Brain microvascular endothelial cell (primary cell): ENCODE data around the gene GTSE1.

Experiments
- DNase-seq: peaks from one replicate; pipeline ENCODE4 v3.0.0-alpha.2; 2020
- H3K27ac ChIP-seq: fragments of 250-450 bp; sonication (Bioruptor Pico); 2 replicates; pipeline ENCODE4 v1.5.1; 2020; ENCODE audit warnings: mild to moderate bottlenecking, moderate library complexity
- H3K27me3 ChIP-seq: fragments of 250-450 bp; sonication (Bioruptor Pico); replicated peaks from 2 replicates; pipeline ENCODE4 v1.5.1; 2020; ENCODE audit warnings: mild to moderate bottlenecking
- H3K36me3 ChIP-seq: fragments of 250-450 bp; sonication (Bioruptor Pico); replicated peaks from 2 replicates; pipeline ENCODE4 v1.5.1; 2020; ENCODE audit warnings: mild to moderate bottlenecking
- H3K4me3 ChIP-seq: 2 replicates; pipeline ENCODE4 v1.5.1; 2011; ENCODE audit warnings: low read depth, mild to moderate bottlenecking, control low read depth, low read length, moderate library complexity
- CTCF ChIP-seq: IDR thresholded peaks from 2 replicates; pipeline ENCODE4 v1.5.1; 2011; ENCODE audit warnings: low read depth, mild to moderate bottlenecking, moderate library complexity, low read length, control low read depth, inconsistent platforms; ENCODE audit errors: missing control alignments
- in situ Hi-C: cut with HindIII; loops from 2 replicates; pipeline ENCODE4 v1.10.0; 2017; ENCODE audit warnings: low sequenced_read_pairs, low pct_ligation_motif_present

GTSE1 gene

GRCh38 chr22:46288846-46289243, 7.8 kb upstream of the GTSE1 start:
- no peak for DNase-seq
- no peaks in the 10 kb centered on the region for H3K27me3 ChIP-seq
- H3K4me3 ChIP-seq = no peak overlapping the region
- in situ Hi-C loops = no loop called here
- no peak overlapping the region for H3K27ac ChIP-seq
- TF ChIP-seq CTCF = no peak
- peaks cover 18% of the 10 kb centered on the region for H3K36me3 ChIP-seq

- no peak for DNase-seq
- Histone ChIP-seq H3K27ac (no peak overlapping the region), H3K27me3 (no peaks in the 10 kb centered on the region), H3K36me3 (peaks cover 13% of the 10 kb centered on the region), H3K4me3 (no peak overlapping the region)
- in situ Hi-C loops = no loop called here
- TF ChIP-seq CTCF = no peak
Observed at GRCh38 chr22:46289244-46289891, 7.3 kb upstream of the GTSE1 start.

- Histone ChIP-seq H3K27me3 (no peaks in the 10 kb centered on the region), H3K27ac (no peak overlapping the region), H3K4me3 (no peak overlapping the region), H3K36me3 (peaks cover 7% of the 10 kb centered on the region)
- in situ Hi-C loops = no loop called here
- no peak for DNase-seq
- no peak for TF ChIP-seq CTCF
Observed at GRCh38 chr22:46290121-46290842, 6.4 kb upstream of the GTSE1 start.

GRCh38 chr22:46290843-46291785, 5.6 kb upstream of the GTSE1 start:
- Histone ChIP-seq H3K27me3 (no peaks in the 10 kb centered on the region), H3K36me3 (peaks cover 7% of the 10 kb centered on the region), H3K27ac (no peak overlapping the region), H3K4me3 (no peak overlapping the region)
- in situ Hi-C loops = no loop called here
- no peak for DNase-seq
- no peak for TF ChIP-seq CTCF

GRCh38 chr22:46292173-46292572, 4.5 kb upstream of the GTSE1 start:
- no peak for DNase-seq
- no peak for TF ChIP-seq CTCF
- Histone ChIP-seq H3K36me3 (peaks cover 7% of the 10 kb centered on the region), H3K27me3 (no peaks in the 10 kb centered on the region), H3K4me3 (no peak overlapping the region), H3K27ac (no peak overlapping the region)
- in situ Hi-C loops = no loop called here
